T-helper 2 cell treated with Interferon-gamma antibody and Interleukin-4, amounts not matched to agents 100 ng/mL and 5 ng/mL, for 36 hours (primary cell): ENCODE results near the gene CISD1. TPM values are rescaled to one million over a fixed set of nuclear protein-coding genes. Genes with fewer than 3 reads are reported as not detected.

Experiments used
- intact Hi-C: fragments of 100-400 bp; cut with micrococcal nuclease; formaldehyde crosslinking; loops from one replicate; pipeline ENCODE4 v1.15.1; 2023
- total RNA-seq: library from RNA; stranded (reverse); gene quantifications from 2 replicates; pipeline ENCODE4 v1.2.3, GENCODE V29; 2022

Gene CISD1
- total RNA-seq, 1 donor from 2014 or later = 33.5 TPM

DNA sequence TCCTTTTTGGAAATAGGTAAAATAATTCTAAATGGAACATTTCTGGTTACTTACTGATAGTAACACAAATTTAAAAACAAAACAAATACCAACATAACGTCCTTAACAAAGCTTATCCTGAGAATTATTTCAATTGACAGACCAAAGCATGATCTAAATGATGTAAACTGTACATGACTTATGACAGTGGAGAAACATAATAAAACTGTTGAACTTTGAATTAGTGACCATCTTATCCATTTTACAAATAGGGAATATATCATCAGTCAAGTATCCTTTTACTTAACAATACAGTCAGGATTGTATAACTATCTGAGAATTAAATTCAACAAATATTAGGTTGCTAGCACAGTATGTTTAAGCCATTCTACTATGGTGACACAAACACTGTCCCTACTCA lies 3.7 kb upstream of the CISD1 start:
- intact Hi-C loops = loop anchor here (5.0 kb wide), 2 partner anchors 63 to 1642 kb away; partner anchors contain the start of gene CCDC6

DNA sequence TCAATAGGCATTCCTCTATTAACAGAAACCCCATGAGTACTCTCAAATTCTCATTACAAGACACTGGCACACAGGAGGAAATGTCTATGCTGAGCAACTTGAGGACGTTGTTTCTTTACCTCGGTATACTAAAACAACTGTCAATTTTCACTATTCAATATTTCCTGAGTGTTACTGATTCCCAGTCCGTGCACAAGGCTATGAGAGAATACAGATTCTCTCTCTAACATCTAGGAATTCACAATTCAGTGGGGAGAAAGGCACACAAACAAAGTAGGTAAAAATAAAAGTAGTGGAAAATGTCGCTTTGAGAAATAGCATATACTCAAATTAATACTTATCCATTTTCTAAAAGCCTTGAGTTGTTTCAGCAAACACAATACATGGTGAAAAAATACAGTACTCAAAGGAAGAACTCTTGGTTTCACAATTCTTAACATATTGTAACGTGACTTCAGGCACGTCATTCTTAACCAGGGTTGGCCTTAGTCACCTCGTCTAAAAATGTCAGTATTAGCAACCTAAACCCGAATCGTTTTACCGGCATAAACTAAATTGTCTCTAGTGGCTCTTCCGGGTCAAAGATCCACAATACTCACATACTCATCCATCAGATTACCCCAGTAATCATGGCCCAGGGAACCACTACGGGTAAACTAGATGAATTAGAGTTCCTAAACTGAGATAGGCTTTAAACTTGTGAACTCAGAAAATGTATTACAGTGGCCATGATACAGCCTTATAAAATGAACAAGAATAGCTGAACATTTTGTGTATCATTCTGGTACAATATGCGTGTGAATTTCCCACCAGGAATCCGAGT lies 2.7 kb upstream of the CISD1 start:
- intact Hi-C loops = loop anchor here (5.0 kb wide), 2 partner anchors 64 to 1641 kb away; partner anchors contain the start of gene CCDC6

DNA sequence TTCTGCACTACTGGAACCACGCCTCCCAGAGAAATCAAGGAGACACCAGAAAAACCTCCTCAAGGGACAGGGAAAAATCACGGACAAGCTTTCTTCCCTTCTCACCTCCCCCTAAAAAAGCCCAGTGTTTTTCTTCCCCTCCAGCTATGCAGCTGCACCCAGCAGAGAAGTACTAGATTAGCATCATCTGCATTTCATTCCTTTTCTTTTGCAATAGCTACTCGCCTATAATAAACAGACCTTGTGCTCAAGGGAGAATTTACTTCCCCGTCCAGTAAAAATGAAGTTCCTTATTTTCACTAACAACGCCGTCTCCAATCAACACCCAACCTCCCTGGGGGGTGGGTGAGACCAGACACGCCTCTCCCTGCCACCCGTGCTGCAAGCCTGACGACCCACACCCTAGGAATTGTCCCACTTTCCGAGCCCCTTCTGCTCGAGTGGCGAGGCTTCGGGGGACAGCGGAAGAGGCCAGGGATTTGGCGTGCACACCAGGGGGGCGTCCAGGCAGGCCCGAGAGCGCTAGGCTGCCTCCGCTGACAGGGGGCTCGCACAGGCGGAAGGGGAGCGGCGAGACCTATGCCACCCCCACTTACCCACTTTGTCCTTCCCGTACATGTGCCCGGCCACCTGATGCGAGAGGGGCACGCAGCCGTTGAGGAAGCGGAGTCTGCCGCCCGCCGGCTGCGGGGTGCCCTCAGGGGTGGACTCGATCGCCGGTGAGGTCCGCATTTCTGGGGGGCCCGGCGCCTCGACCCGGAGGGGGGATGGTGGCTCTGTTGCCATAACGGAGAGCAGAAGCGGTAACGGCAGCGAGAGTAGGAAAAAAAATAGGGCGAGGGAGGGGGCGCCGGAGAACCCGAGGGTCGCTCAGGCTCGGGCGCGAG lies 1.9 kb upstream of the CISD1 start:
- intact Hi-C loops = loop anchor here (5.0 kb wide), 2 partner anchors 65 to 1640 kb away; partner anchors contain the start of gene CCDC6

DNA sequence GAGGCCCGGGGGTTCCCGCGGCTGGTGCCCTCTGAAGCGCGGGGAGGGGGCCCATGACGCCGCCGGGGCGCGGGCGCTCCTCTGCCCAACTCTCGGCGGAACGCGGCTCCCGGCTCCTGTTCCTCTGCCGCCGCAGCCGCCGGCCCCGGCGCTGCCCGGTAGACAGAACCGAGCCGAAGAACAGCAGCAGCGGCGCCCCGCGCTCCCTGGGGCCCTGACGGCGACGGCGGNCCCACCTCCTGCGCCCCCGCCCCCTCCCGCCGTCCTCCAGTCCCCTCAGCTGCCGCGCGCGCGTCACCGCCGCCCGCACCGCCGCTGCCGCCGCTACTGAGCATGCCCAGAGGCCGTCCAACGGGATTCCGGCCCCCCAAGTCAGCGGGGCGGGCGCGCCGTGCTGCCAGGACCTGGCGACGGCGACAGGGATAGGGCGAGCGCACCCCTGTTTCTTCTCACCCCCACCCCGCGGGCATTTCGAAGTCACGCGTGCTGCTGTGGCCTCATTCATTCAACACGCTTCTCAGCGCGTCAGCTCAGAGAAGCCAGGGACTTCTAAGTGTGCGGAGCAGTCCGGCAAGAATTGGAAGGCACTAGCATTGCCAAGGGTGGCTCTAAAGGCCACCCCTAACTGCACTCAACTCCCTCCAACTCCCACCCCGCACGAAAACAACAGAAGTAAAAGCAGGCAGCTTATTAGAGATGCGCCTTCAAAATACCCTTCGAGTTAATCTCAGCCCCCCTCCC lies 1.1 kb upstream of the CISD1 start, which contains the start of gene IPMK:
Gene IPMK, minus strand, starts transcription at position 182 of the 741 bp plus-strand sequence. CDS start 283 bp downstream, outside the sequence.
- intact Hi-C loops = loop anchor here (2.0 to 5.0 kb wide), 3 partner anchors 66 to 1907 kb away; partner anchors contain the start of genes CCDC6 and ZWINT

DNA sequence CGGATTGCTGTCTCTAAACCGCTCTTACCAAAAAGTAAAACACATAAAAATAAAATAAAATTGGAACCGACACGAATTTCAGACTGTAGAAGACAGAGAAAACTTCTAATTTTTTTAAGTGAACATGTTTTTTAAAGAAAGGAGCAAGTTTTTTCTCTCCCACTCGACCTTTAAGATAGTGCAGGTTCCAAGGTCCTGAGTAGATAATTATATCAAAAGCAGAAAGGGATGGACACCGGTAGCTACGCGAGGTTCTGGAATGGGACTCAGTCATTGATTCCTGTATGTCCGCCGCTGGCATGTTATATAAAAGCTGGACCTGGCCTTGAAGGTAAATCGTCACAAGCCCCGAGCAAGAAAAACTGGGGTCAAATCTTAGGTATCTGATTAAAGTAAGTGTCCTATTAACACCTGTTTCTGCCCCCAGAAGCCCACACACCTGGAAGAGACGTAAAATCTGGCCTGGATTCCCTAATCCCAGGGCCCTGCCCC lies 462 bp upstream of the CISD1 start:
- intact Hi-C loops = loop anchor here (2.0 to 5.0 kb wide), 3 partner anchors 66 to 1908 kb away; partner anchors contain the start of genes CCDC6 and ZWINT

- intact Hi-C loops = loop anchor here (1.0 to 5.0 kb wide), 7 partner anchors 12 to 1909 kb away; partner anchors contain the start of genes CCDC6, TFAM and ZWINT
These were observed 874 bp downstream of the CISD1 start for GRCh38 chr10:58269782-58270290.

DNA sequence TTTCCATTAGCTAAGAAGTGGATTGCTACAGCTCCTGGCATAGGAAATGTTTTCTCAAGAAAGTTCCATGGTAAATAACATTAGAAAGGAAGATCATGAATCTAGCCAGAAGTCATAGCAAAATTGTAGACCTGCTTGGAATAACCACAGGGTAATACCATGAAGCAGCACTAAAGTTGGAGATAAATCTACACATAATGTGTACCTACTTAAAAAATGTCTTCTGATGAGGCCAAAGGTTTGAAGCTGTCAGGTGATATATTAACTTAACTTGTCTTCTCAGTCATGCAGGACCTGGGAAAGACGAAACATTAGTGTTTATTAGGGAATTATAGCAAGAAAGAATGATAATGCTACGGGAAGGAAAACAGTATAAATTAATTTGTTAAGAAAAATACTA lies 6.3 kb downstream of the CISD1 start:
- intact Hi-C loops = no loop called here

GRCh38 chr10:58275908-58276307 lies 6.9 kb downstream of the CISD1 start:
- intact Hi-C loops = no loop called here

DNA sequence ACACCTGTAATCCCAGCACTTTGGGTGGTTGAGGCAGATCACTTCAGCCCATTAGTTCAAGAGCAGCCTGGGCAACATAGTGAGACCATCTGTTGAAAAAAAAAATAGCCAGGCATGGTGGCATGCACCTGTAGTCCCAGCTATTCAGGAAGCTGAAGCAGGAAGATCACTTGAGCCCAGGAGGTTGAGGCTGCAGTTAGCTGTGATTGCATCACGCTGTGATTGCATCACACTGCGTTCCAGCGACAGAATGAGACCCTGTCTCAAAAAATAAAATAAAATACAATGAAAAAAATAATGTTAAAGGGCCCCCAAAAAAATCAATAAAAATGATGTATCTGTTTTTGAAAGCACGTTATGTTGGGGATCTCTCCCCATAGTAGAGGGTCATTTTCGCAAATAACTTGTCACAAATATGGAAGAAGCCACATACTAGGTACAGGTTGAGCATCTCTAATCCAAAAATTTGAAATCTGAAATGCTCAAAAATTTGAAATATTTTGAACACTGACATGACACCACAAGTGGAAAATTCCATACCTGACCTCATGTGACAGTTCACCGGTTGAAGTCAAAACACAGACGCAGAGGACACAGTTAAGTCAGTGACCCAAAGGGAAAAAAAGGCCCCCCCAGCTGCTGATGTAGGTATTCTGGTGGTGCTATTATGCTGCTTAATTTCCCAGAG lies 9.5 kb downstream of the CISD1 start:
- intact Hi-C loops = no loop called here

DNA sequence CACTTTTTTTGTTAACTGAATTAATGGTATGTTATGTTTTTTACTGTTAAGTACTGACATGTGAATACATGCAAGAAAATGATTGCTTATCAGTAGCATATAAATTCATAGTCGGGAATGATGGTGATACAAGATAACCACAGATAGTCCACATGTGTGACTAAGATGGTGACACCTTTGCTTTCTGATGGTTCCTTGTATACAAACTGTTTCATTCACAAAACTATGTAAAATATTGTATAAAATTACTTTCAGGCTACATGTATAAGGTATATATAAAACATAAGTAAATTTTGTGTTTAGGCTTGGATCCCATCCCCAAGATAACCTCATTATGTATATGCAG lies 10.0 kb downstream of the CISD1 start:
- intact Hi-C loops = no loop called here

DNA sequence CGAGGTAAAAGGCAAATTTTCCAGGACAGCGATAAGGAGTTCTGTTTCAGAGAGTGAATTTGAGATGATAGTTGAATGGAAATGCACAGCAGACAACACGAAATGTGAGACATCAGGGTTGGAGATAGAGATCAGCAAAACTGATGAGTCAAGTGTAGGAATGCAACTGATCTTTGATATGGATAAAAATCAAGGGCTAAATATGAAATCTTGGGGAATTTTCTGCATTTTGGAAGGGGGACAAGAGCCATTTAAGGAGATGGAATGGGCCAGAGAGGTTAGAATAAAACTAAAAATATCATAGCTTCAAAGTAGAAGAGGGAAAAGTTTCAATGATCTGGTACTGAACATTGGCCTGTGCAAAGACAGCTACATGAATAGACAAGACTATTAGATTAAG lies 11.5 kb downstream of the CISD1 start:
- intact Hi-C loops = no loop called here

DNA sequence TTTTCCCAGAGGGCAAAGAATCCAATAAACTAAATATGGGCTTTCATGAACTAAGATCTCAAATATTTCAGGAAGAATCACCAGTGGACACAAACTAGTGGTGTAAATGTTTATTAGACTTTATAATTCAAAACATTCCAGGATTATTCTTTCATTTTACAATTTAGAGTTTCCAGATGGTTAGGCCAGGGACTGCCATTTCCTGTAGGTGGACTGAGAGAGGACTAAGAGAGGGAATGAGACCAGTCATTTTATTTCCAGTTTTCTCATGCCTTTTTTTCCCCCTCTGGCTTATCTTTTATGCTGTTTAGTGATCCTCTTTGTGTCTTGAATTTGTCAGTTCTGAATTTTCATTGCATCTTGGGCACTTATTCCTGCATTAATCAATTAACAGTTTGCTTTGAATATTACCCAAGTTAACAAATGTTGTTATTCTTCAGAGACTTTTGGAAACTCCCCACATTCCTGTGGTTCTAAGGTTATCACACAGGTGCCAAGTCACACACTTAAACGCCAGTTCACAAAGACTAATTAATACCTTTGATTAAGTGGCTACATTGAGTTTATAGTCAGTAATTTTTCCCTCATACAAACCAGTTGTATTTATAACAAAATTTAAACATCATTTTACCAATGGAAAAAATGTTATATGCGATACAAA lies 12.3 kb downstream of the CISD1 start:
- intact Hi-C loops = no loop called here

DNA sequence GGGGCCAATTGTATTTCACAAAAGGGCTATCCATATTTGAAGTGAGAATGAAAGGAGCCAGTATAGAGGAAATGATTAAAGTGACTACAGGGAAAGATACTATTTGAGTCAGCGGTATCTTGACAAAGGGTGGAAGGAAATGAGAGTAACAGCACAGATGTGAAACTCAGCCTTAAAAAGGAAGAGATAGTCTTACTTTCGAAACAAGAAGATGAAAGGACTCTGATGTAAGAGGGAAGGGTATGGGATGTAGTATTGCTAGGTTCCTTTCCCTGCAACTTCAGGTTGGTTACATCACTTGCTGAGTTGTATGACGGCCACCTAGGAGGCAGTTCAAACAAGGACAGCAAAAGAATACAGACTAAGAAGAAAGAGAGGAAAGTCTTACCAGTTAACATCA lies 13.7 kb downstream of the CISD1 start:
- intact Hi-C loops = loop anchor here (1.0 to 2.0 kb wide), 3 partner anchors 13 to 102 kb away; partner anchors contain the start of genes CISD1 and UBE2D1

- intact Hi-C loops = loop anchor here (1.0 kb wide), 3 partner anchors 22 to 139 kb away; partner anchors contain the start of gene CISD1
These were observed 22.7 kb downstream of the CISD1 start for GRCh38 chr10:58291538-58292174.

DNA sequence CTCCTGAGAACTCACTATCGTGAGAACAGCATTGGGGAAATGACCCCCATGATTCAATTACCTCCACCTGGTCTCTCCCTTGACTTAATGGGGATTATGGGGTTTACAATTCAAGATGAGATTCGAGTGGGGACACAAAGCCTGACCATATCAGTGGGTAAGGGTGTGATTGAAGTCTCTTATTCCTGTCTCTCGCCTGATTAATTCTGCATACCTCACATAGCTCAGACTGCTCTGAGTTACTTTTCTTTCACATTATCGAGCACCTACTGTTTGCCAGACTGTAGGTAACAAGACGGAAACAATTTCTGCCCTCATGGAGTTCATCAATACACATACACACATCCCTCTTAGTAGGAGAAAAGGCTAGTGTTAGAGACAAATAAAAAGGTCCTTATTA lies 25.0 kb downstream of the CISD1 start:
- intact Hi-C loops = no loop called here

- intact Hi-C loops = loop anchor here (1.0 to 5.0 kb wide), 2 partner anchors 33 to 86 kb away; partner anchors contain the start of gene TFAM
These were observed 30.6 kb downstream of the CISD1 start for GRCh38 chr10:58299580-58299979.

DNA sequence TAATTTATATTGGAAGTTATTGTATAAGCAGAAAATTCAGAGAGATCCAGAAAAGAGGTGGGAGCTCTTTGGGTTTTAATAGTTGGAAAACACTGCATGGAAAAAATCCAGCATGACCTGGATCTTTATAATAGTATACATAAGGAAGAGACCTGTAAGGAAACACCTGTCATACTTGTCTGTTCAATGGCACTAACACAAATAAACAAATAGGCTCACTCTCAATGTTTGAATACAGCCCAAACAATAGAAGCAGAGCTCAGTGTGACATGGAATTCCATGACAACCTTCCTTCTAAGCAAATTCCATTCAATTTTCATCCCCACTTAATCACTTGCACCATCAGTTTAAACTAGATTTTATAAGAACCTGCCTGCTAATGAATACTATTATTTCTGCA lies 31.7 kb downstream of the CISD1 start:
- intact Hi-C loops = no loop called here

- intact Hi-C loops = no loop called here
These were observed 33.3 kb downstream of the CISD1 start for GRCh38 chr10:58302254-58302653.
